ENCODE results near the gene NPLOC4.
A peak's percentile ranks its signal among the peaks of the same experiment; 100 is the strongest.

The NPLOC4 gene

DNA sequence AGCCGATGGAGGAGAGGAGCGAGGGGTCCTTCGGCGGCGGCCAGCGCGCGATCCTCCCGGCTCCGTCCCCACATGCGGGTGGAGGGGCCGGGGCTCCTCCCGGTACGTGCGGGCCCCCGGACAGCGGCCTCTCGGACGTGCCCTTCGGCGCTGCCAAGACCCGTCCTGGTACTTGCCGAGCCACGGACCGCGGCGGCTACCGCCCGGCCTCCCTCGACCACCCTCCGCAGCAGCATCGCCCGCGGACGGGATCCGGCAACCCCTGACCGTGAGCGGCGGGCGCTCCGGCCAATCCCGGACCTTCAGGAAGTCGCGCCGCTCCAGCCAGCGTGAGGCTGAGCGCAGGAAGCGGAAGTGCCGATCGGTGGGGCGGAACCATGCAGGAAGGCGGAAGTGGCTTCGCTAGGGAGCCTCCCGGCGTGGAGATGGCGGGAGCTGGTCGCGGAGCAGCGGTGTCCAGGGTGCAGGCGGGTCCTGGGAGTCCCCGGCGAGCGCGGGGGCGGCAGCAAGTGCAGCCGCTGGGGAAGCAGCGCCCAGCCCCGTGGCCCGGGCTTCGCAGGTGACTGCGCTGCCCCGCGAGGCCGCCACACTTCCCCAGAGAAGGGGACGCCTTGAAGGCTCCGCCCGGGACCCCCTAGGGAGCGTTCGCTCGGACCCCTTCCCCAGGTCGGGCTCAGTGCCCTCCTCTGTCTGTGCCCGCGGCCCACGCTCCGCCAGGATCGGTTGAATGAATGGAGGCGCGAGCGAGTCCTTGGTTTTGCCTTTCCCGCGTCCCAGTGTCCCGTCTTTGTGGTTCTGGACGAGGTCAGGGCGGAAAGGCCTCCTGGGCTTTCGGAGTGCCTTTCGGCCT, 29.7 kb upstream of the NPLOC4 start, which contains the start of the genes CCDC137 and OXLD1:
TSS of gene CCDC137 (plus strand) at position 396 of the 850 bp plus-strand sequence. CDS start at position 426, 30 bp downstream.
TSS of gene OXLD1 (minus strand) at position 264 of the 850 bp plus-strand sequence. CDS start at position 236, 28 bp downstream.
- H3K36me3 Mint-ChIP-seq (ENCODE audit: low read depth), result peaks cover 40% of the 10 kb centered on the region
- H3K4me1 Mint-ChIP-seq, result peaks cover 36% of the 10 kb centered on the region
- H3K27ac Mint-ChIP-seq, result peak within 1 kb of the TSS; percentile 78
- no peaks in the 10 kb centered on the region for H3K27me3 Mint-ChIP-seq (ENCODE audit: low read depth, poor library complexity)
- no peaks in the 10 kb centered on the region for H3K9me3 Mint-ChIP-seq
- TF ChIP-seq, protein P1, sequence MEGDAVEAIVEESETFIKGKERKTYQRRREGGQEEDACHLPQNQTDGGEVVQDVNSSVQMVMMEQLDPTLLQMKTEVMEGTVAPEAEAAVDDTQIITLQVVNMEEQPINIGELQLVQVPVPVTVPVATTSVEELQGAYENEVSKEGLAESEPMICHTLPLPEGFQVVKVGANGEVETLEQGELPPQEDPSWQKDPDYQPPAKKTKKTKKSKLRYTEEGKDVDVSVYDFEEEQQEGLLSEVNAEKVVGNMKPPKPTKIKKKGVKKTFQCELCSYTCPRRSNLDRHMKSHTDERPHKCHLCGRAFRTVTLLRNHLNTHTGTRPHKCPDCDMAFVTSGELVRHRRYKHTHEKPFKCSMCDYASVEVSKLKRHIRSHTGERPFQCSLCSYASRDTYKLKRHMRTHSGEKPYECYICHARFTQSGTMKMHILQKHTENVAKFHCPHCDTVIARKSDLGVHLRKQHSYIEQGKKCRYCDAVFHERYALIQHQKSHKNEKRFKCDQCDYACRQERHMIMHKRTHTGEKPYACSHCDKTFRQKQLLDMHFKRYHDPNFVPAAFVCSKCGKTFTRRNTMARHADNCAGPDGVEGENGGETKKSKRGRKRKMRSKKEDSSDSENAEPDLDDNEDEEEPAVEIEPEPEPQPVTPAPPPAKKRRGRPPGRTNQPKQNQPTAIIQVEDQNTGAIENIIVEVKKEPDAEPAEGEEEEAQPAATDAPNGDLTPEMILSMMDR (IDR thresholded peaks at IDR 0.05), result no peak
- peak within 1 kb of the TSS; percentile 95 for H3K4me3 Mint-ChIP-seq
- peak; percentile 96 for DNase-seq

DNA sequence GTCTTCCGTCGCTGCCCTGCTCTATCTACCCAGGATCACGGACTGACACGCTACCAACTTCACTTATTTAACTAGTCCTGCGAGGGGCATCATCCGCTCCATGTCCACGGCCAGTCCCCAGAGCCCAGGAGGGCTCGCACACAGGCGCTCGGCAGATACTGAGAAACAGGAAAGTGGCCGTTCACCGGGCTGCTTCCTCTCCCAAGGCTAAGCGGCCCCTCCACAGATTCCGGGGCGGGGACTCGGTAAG, 29.1 kb upstream of the NPLOC4 start:
- TF ChIP-seq, protein P1 (IDR thresholded peaks at IDR 0.05), result no peak

DNA sequence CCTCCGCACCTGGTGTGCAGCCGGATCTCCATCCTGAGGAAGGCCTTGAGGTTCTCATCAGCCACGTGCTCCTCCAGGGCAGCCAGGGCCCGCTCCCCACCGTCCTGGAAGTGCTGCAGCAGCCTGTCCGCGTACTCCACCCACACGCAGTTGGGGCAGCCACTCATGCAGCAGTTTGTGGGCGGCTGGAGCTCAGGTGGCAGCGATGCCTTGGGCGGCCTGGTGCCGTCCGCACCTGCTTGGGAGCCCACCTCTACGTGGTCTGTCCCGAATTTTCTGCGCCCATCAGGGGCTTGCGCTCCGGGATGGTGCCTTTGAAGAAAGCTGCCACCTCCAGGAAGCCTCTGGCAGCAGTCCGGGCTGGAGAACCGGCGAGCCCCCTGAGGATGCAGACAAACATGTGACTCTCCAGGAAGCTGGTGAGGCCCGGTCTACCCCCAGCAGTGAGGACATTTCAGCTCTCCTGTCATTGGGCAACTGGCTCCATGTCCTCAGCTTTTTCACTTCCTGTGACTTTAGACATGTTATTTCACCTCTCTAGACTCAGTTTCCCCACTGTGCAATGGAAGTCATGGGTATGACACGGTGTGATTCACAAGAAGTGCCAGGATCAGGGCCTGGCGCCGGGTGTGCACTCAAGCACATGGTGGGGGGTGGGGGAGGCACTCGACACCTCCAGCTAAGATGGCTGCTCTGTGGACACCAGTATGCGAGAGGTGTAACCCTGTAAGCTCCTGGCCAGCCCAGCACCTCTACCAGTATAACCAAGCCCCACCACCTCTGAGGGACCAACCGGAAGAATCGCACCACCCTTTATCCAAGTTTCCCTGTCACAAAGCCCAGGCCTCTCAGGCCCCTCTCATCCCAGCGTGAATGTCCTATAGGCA, 28.5 kb upstream of the NPLOC4 start:
- H3K36me3 Mint-ChIP-seq (ENCODE audit: low read depth), result peaks cover 33% of the 10 kb centered on the region
- H3K27ac Mint-ChIP-seq, result peak overlapping the region; percentile 78
- H3K4me3 Mint-ChIP-seq, result peak overlapping the region; percentile 95
- peaks cover 36% of the 10 kb centered on the region for H3K4me1 Mint-ChIP-seq
- DNase-seq, result no peak
- no peaks in the 10 kb centered on the region for H3K27me3 Mint-ChIP-seq (ENCODE audit: low read depth, poor library complexity)
- H3K9me3 Mint-ChIP-seq, result no peaks in the 10 kb centered on the region
- TF ChIP-seq, protein P1 (IDR thresholded peaks at IDR 0.05), result no peak

More for the DNA sequence above, 29.1 kb upstream of the NPLOC4 start:
- peak overlapping the region; percentile 95 for H3K4me3 Mint-ChIP-seq
- peak overlapping the region; percentile 78 for H3K27ac Mint-ChIP-seq
- peaks cover 36% of the 10 kb centered on the region for H3K4me1 Mint-ChIP-seq
- H3K27me3 Mint-ChIP-seq (ENCODE audit: low read depth, poor library complexity), result no peaks in the 10 kb centered on the region
- no peak for DNase-seq
- H3K36me3 Mint-ChIP-seq (ENCODE audit: low read depth), result peaks cover 34% of the 10 kb centered on the region
- H3K9me3 Mint-ChIP-seq, result no peaks in the 10 kb centered on the region

DNA sequence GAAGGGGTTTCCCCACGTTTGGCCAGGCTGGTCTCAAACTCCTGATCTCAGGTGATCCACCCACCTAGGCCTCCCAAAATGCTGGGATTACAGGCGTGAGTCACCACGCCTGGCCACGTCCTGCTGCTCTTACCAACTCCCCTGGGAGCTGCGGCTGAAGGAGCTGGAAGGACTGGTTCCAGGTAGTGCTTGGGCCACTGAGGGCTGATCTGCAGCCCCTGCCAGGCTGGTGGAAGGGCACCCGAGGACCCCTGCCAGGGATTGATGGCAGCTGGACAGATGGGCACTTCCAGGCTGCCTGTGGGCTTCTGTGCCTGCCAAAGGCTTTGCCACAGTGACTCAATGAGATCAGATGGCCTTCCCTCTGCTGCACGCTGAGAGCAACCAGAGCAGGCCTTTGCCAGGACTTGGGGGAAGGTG, 27.1 kb upstream of the NPLOC4 start:
- Mint-ChIP-seq H3K9me3 (no peaks in the 10 kb centered on the region), H3K4me1 (peaks cover 36% of the 10 kb centered on the region), H3K36me3 (ENCODE audit: low read depth) (peaks cover 21% of the 10 kb centered on the region), H3K27me3 (ENCODE audit: low read depth, poor library complexity) (peaks cover 3% of the 10 kb centered on the region), H3K4me3 (peak overlapping the region; percentile 44), H3K27ac (no peak overlapping the region)
- TF ChIP-seq, protein P1 (IDR thresholded peaks at IDR 0.05), result no peak
- no peak for DNase-seq

DNA sequence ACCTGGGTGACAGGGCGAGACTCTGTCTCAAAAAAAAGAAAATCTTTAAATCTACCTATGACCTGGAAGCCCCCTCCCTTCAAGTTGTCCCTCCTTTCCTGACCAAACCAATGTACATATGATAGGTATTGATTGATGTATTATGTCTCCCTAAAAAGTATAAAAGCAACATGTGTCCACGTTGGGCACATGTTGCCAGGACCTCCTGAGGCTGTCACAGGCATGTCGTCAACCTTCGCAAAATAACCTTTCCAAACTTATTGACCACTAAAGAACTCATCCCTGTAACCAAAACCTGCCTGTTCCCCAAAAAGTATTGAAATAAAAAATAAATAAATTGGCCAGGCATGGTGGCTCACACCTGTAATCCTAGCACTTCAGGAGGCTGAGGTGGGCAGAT, 25.1 kb upstream of the NPLOC4 start:
- Mint-ChIP-seq H3K27ac (no peak overlapping the region), H3K4me3 (no peak overlapping the region), H3K27me3 (ENCODE audit: low read depth, poor library complexity) (peaks cover 3% of the 10 kb centered on the region), H3K9me3 (no peaks in the 10 kb centered on the region), H3K4me1 (peaks cover 26% of the 10 kb centered on the region), H3K36me3 (ENCODE audit: low read depth) (peaks cover 9% of the 10 kb centered on the region)
- DNase-seq, result no peak
- TF ChIP-seq, protein P1 (IDR thresholded peaks at IDR 0.05), result no peak

Data from nephron progenitor cell (in vitro differentiated cells).